EH (cell line): ENCODE results near the gene MAP3K10.
A peak's percentile ranks its signal among the peaks of the same experiment; 100 is the strongest.
"Not testable (repeated sequence)": the region's sequence is repeated elsewhere in the genome, so short reads cannot be mapped to it uniquely, and the experiment has no call there.

Experiments used
- DNase-seq: peaks from one replicate; pipeline ENCODE4 v3.0.0-alpha.2; 2015; ENCODE audit warnings: low read depth

Gene MAP3K10

GRCh38 chr19:40217027-40217810, 26.0 kb downstream of the MAP3K10 start:
- no peak for DNase-seq

GRCh38 chr19:40217934-40218890, 27.0 kb downstream of the MAP3K10 start, which contains the start of gene TTC9B:
Gene TTC9B, minus strand, starts transcription at chr19:40218384. Its CDS starts 3 bp downstream, at chr19:40218381.
- peak; percentile 41 for DNase-seq

- not testable (repeated sequence) for DNase-seq
Observed at GRCh38 chr19:40219029-40219428, 27.8 kb downstream of the MAP3K10 start.

- DNase-seq, result peak; percentile 77
Observed at GRCh38 chr19:40219721-40220276, 28.6 kb downstream of the MAP3K10 start.

DNA sequence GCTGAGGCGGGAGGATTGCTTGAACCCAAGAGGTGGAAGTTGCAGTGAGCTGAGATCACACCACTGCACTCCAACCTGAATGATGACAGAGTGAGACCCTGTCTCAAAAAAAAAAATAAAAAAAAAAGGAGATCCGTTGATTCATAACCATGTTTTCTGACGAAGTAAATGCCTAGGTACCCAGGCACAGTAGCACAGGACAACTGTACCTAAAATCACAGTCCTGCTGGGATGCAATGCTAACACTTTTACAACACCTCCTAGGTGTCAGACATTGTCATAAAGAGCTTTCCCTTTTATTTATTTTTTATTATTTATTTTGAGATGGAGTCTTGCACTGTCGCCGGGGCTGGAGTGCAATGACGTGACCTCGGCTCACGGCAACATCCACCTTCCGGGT, 29.4 kb downstream of the MAP3K10 start:
- no peak for DNase-seq

- peak; percentile 91 for DNase-seq
Observed at GRCh38 chr19:40221858-40222619, 30.8 kb downstream of the MAP3K10 start.

DNA sequence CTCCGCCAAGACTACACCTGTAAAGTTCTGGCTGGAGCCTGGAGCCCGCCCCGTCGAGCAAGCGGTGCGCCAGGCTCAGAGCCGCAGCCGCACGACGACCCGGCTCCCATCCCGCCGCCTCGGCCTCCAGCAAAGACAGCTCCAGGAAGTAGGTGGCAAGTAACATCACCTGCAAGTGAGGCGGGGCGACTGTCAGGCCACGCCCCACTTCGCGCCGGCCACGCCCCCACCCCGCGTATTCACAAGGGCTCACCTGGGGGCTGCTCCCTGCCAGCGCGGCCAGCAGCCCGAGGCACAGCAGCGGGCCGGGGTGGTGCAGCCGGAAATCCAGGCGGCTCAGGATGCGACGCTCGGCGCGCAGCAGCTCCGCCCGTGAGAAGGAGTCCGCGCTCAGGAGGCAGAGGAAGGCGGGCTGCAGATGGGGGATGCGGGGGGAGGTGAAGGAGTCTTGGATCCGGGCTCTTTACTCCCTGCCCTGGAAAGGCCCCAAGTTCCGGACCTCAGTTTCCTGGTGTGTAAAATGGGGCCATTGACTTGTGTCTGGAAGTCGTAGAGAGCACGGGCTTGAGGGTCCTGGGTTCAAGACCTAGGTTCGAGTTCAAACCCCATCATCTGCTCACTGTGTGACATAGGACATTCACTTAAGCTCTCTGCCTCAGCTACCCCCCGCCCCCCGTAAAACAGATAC, 32.1 kb downstream of the MAP3K10 start:
- no peak for DNase-seq

GRCh38 chr19:40224342-40225150, 33.3 kb downstream of the MAP3K10 start:
- no peak for DNase-seq

DNA sequence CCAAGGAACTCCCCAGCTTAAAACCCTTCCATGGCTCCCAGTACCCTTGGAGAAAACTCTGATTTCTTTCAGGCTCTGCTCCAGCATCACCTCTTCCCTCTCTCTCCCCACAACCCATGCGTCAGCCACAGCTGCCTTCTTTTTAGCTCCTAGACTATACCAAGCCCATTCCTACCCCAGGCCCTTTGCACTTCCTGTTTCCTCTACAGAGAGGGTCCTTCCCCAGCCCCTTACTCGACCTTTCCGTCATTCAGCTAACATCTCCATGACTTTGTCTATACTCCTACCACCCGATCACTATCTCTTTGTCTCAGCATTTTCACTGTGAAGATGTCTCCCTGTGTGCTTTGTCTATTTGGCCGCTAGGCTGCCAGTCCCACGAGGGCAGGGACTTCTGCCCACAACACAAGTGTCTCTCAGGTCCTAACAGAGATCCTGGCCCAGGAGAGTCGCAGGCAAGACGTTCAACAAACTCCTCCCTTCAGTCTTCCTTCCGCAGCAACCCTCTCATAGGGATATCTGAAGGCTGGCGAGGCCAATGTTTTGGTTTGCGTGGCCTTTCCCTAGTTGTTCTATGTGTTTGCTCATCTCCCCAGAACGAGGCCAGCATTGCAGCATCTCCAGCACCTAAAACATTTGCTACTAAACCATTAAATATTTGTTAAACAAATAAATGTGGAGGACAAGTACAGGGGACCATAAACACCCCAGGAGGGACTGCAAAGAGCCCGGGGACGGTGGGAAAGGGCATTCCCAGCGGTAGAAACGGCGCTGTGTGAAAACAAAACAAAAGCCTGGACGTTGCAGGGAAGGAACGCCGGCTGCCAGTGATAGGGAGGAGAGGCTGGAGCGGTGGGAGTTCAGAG, 34.4 kb downstream of the MAP3K10 start:
- peak; percentile 61 for DNase-seq

GRCh38 chr19:40228346-40228745, 37.1 kb downstream of the MAP3K10 start:
- no peak for DNase-seq

- no peak for DNase-seq
Observed at GRCh38 chr19:40228863-40229262, 37.6 kb downstream of the MAP3K10 start.

- DNase-seq, result peak; percentile 63
Observed at GRCh38 chr19:40229484-40229883, 38.3 kb downstream of the MAP3K10 start.

DNA sequence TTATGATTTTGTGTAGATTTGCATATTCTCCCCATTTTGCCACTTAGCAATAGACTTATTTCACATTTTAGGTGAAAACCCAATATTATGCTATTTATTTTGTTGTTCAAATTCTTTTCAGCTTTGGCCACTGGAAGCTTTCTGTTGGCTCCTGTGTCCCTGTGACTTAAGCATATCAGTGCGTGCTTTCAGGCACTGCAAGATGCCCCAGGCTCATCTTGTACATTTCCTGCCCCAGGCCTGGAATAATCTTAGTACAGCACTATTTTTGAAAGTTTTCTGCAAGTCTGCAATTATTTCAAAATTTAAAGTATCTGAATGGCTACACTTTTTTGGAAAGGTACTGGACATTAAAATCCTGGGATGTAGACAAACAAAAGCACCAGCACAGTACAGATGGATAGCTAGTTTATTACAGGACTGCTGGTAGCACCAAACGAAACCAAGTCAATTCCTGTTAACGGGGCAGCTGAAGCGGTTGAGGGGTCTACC, 38.7 kb downstream of the MAP3K10 start:
- DNase-seq, result peak; percentile 30

- no peak for DNase-seq
Observed at GRCh38 chr19:40231057-40231456, 39.8 kb downstream of the MAP3K10 start.

GRCh38 chr19:40231544-40232424, 40.6 kb downstream of the MAP3K10 start:
- peak; percentile 59 for DNase-seq

DNA sequence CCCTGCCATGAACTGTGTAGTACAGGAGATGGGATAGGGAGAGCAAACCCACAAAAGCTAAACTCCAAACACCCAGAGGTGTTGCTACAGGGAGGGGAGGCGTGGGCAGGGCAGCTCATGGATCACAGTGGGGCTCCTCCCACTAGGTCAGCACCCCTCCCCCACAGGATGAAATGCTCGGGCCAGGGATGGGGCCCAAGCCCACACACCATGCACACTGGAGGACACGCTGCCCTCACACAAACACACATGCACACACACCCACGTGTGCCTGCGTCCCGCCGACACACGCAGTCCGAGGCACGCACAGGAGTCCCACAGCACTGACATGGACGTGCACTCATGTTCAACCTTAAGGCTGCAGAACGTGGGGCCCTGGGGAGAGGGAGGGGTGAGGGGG, 41.3 kb downstream of the MAP3K10 start:
- no peak for DNase-seq

- no peak for DNase-seq
Observed at GRCh38 chr19:40232949-40233810, 42.0 kb downstream of the MAP3K10 start.
